Measurements from ENCODE around the gene HPSE. TPM values are rescaled to one million over a fixed set of nuclear protein-coding genes. Genes with fewer than 3 reads are reported as not detected.

HPSE gene
- total and polyA plus RNA-seq, 2 donors (not counting 1 experiment from before 2014, with no cell fraction given) = 0.17 to 0.26 TPM

Other genes with a start within 250 kb of the HPSE start
- gene PLAC8, start 220.1 kb downstream of the HPSE start, total RNA-seq = under 0.01 and 0.33 TPM in 2 replicates
- gene PLAC8, start 220.1 kb downstream of the HPSE start, polyA plus RNA-seq = 0.29 and 0.79 TPM in 2 replicates
- gene COQ2, start 50.0 kb downstream of the HPSE start, total RNA-seq = 13.9 and 26.4 TPM in 2 replicates
- gene COQ2, start 50.0 kb downstream of the HPSE start, polyA plus RNA-seq = 16.7 and 23.8 TPM in 2 replicates
- 14.4 and 17.7 TPM in 2 replicates for gene HELQ, start 121.0 kb upstream of the HPSE start, total RNA-seq
- gene HELQ, start 121.0 kb upstream of the HPSE start, polyA plus RNA-seq = 11.8 and 12.0 TPM in 2 replicates
- gene MRPS18C, start 121.2 kb upstream of the HPSE start, total RNA-seq = 20.0 and 22.0 TPM in 2 replicates
- gene MRPS18C, start 121.2 kb upstream of the HPSE start, polyA plus RNA-seq = 33.4 and 42.8 TPM in 2 replicates
- gene ABRAXAS1, start 150.3 kb upstream of the HPSE start, total RNA-seq = 22.0 and 27.2 TPM in 2 replicates
- gene ABRAXAS1, start 150.3 kb upstream of the HPSE start, polyA plus RNA-seq = 14.0 and 17.1 TPM in 2 replicates
- gene GPAT3, start 201.3 kb upstream of the HPSE start, total RNA-seq = 2.1 and 4.1 TPM in 2 replicates
- 2.6 and 11.2 TPM in 2 replicates for gene GPAT3, start 201.3 kb upstream of the HPSE start, polyA plus RNA-seq

Data from fibroblast of lung (primary cell).